ENCODE results near the gene NDUFS4. TPM values are rescaled to one million over a fixed set of nuclear protein-coding genes. Genes with fewer than 3 reads are reported as not detected.

The NDUFS4 gene
- total RNA-seq, 1 experiment from 2014 or later: 72.6 TPM

DNA sequence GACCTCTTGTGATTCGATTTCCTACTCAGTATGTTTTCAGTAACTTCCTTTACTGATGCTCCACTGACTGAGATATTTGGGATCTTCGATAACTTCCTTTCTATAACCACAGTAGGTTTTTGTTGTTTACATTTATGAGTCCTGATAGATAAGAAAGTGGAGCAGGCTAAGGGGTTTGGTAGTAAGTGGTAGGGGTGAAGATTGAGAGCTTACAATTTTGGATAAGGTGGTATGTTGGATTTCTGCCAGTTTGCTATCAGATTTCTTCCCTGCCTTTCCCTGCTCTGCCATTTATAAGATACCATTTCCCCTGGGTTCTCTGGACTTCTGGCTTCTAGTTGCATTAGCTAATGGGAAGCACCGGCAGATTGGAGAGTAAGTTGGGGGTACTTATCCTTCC, 7.9 kb upstream of the NDUFS4 start:
- H4K20me1 ChIP-seq (ENCODE audit: low read length): no peaks in the 10 kb centered on the region
- POLR2A ChIA-PET (ENCODE audit: unreplicated experiment): no interaction called here
- no peak overlapping the region for H3K27ac ChIP-seq (ENCODE audit: low read length)
- H3K4me2 ChIP-seq (ENCODE audit: low read length): no peak overlapping the region
- H3K9me2 ChIP-seq (replicated peaks; ENCODE audit: low read length): no peaks in the 10 kb centered on the region
- no peaks in the 10 kb centered on the region for H3K36me3 ChIP-seq (ENCODE audit: low read depth, low read length)
- no peak overlapping the region for H3K4me3 ChIP-seq (ENCODE audit: low read length)
- no peak for TF ChIP-seq EZH2 (IDR thresholded peaks at IDR 0.05; ENCODE audit: low read length, unreplicated experiment)
- TF ChIP-seq, protein P1, sequence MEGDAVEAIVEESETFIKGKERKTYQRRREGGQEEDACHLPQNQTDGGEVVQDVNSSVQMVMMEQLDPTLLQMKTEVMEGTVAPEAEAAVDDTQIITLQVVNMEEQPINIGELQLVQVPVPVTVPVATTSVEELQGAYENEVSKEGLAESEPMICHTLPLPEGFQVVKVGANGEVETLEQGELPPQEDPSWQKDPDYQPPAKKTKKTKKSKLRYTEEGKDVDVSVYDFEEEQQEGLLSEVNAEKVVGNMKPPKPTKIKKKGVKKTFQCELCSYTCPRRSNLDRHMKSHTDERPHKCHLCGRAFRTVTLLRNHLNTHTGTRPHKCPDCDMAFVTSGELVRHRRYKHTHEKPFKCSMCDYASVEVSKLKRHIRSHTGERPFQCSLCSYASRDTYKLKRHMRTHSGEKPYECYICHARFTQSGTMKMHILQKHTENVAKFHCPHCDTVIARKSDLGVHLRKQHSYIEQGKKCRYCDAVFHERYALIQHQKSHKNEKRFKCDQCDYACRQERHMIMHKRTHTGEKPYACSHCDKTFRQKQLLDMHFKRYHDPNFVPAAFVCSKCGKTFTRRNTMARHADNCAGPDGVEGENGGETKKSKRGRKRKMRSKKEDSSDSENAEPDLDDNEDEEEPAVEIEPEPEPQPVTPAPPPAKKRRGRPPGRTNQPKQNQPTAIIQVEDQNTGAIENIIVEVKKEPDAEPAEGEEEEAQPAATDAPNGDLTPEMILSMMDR (conservative IDR thresholded peaks at IDR 0.05; ENCODE audit: low read depth, low read length): no peak
- no peak for TF ChIP-seq EZH2phosphoT487 (IDR thresholded peaks at IDR 0.05; ENCODE audit: borderline replicate concordance, low read length)
- no peak overlapping the region for H3K9ac ChIP-seq (ENCODE audit: low read length)
- CTCF ChIA-PET: no interaction called here
- no peaks in the 10 kb centered on the region for H3K4me1 ChIP-seq (ENCODE audit: insufficient read depth, low read length)
- no peaks in the 10 kb centered on the region for H3F3A ChIP-seq (ENCODE audit: low read length, unreplicated experiment)
- H2AFZ ChIP-seq (ENCODE audit: low read length): no peak overlapping the region
- H3K9me3 ChIP-seq (ENCODE audit: low read length): no peaks in the 10 kb centered on the region
- no peaks in the 10 kb centered on the region for H3K27me3 ChIP-seq (ENCODE audit: low read length)
- no TSS peak for BruUV-seq (replicated peaks)
- H3K79me2 ChIP-seq (ENCODE audit: low read length): no peaks in the 10 kb centered on the region
- DNase-seq (no peak), ATAC-seq (no peak)
- intact Hi-C loops (cut with micrococcal nuclease): no loop called here

DNA sequence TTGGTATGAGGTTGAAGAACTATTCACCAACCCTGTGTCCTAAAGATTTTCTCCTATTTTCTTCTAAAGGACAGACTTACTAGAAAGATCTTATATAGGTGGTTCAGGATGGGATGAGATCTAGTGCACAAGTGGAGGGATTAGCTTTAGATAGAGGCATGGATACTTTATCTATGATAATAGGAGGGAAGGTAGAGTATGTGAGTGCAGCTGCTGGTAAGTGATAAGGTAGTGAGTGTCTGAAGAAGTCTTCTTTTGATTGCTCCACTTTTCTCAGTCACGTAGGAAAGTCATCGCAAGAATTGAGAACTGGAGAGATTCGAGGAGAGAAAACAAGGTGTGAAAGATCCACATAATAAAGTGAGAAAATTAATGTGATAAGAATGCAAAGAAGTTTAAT, 6.0 kb upstream of the NDUFS4 start:
- intact Hi-C loops (cut with micrococcal nuclease): no loop called here
- H3K4me2 ChIP-seq (ENCODE audit: low read length): no peak overlapping the region
- no peaks in the 10 kb centered on the region for H3F3A ChIP-seq (ENCODE audit: low read length, unreplicated experiment)
- ChIA-PET CTCF (no interaction called here), POLR2A (ENCODE audit: unreplicated experiment) (no interaction called here)
- no peaks in the 10 kb centered on the region for H3K9me3 ChIP-seq (ENCODE audit: low read length)
- no peak overlapping the region for H3K27ac ChIP-seq (ENCODE audit: low read length)
- TF ChIP-seq EZH2 (IDR thresholded peaks at IDR 0.05; ENCODE audit: low read length, unreplicated experiment): no peak
- H3K4me1 ChIP-seq (ENCODE audit: insufficient read depth, low read length): no peaks in the 10 kb centered on the region
- no peaks in the 10 kb centered on the region for H3K79me2 ChIP-seq (ENCODE audit: low read length)
- no peak overlapping the region for H3K4me3 ChIP-seq (ENCODE audit: low read length)
- no peak for DNase-seq
- no peaks in the 10 kb centered on the region for H3K27me3 ChIP-seq (ENCODE audit: low read length)
- no peak overlapping the region for H2AFZ ChIP-seq (ENCODE audit: low read length)
- no peak overlapping the region for H3K9ac ChIP-seq (ENCODE audit: low read length)
- H4K20me1 ChIP-seq (ENCODE audit: low read length): no peaks in the 10 kb centered on the region
- no peaks in the 10 kb centered on the region for H3K36me3 ChIP-seq (ENCODE audit: low read depth, low read length)
- ATAC-seq: no peak
- no peaks in the 10 kb centered on the region for H3K9me2 ChIP-seq (replicated peaks; ENCODE audit: low read length)
- BruUV-seq (replicated peaks): no TSS peak

DNA sequence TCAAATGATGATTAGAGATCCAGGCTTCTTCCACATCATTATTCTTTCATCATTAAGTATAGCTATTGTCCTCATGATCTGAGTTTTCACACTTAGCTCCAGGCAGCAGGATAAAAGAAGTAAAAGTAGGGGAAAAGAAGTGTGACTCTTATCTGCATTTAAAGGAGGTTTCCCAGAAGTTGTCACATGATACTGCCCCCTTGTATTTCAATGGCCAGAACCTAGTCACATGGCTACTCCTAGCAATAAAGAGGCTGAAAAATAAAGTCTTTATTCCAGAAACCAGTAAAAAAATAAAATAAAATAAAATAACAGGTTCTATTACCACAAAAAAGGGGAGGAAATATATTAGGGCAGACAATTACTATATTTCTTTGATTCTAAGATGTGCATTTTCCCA, 5.3 kb upstream of the NDUFS4 start:
- intact Hi-C loops (cut with micrococcal nuclease): no loop called here

More for the DNA sequence above, 5.3 kb upstream of the NDUFS4 start:
- ATAC-seq (no peak), DNase-seq (no peak)
- H3K9me3 ChIP-seq (ENCODE audit: low read length): no peaks in the 10 kb centered on the region
- no peaks in the 10 kb centered on the region for H3K9me2 ChIP-seq (replicated peaks; ENCODE audit: low read length)
- POLR2A ChIA-PET (ENCODE audit: unreplicated experiment): no interaction called here
- H3K4me2 ChIP-seq (ENCODE audit: low read length): no peak overlapping the region
- H4K20me1 ChIP-seq (ENCODE audit: low read length): no peaks in the 10 kb centered on the region
- no peaks in the 10 kb centered on the region for H3F3A ChIP-seq (ENCODE audit: low read length, unreplicated experiment)
- no peak overlapping the region for H3K27ac ChIP-seq (ENCODE audit: low read length)
- H3K79me2 ChIP-seq (ENCODE audit: low read length): no peaks in the 10 kb centered on the region
- H3K9ac ChIP-seq (ENCODE audit: low read length): no peak overlapping the region
- H3K4me3 ChIP-seq (ENCODE audit: low read length): no peak overlapping the region
- H3K4me1 ChIP-seq (ENCODE audit: insufficient read depth, low read length): 0 out of 2 replicates have a peak, but pooled peaks cover 6% of the 10 kb centered on the region
- H2AFZ ChIP-seq (ENCODE audit: low read length): no peak overlapping the region
- no TSS peak for BruUV-seq (replicated peaks)
- H3K36me3 ChIP-seq (ENCODE audit: low read depth, low read length): no peaks in the 10 kb centered on the region
- H3K27me3 ChIP-seq (ENCODE audit: low read length): no peaks in the 10 kb centered on the region
- TF ChIP-seq EZH2phosphoT487 (IDR thresholded peaks at IDR 0.05; ENCODE audit: borderline replicate concordance, low read length): no peak
- TF ChIP-seq, protein P1 (conservative IDR thresholded peaks at IDR 0.05; ENCODE audit: low read depth, low read length): no peak
- TF ChIP-seq EZH2 (IDR thresholded peaks at IDR 0.05; ENCODE audit: low read length, unreplicated experiment): no peak
- CTCF ChIA-PET: no interaction called here

Data from PC-3 (cell line).